GM18526 (cell line): ENCODE results near the gene CD3G.

Source experiments
- POLR2A ChIP-seq: IDR thresholded peaks from 3 replicates; pipeline ENCODE4 v1.6.1; 2011; ENCODE audit not compliant: insufficient read length; ENCODE audit errors: extremely low read depth

Gene CD3G

GRCh38 chr11:118343981-118344515 is at the start of gene CD3G:
TSS of gene CD3G (plus strand) at chr11:118344344. CDS start at chr11:118344424, 80 bp downstream.
- TF ChIP-seq POLR2A, result no peak

DNA sequence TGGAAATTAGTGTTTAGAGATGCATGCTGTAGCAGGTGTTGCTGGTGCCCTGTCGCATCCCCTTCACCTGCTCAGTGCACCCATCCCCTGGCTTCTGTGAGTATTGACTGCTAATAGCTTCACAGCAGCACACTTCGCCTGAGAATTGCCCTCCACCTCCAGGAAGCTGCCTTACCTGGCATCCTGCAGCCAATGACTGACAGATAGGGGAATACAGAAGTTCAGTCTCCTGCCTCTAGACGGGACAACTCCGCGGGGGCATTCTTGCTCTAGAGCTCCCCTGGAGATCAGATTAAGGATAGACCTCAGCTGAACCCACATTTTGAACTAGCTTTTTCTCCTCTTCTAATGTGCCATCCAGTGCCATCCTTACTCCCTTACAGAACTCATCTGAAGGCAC is 48.9 kb upstream of the CD3G start:
- TF ChIP-seq POLR2A, result no peak

DNA sequence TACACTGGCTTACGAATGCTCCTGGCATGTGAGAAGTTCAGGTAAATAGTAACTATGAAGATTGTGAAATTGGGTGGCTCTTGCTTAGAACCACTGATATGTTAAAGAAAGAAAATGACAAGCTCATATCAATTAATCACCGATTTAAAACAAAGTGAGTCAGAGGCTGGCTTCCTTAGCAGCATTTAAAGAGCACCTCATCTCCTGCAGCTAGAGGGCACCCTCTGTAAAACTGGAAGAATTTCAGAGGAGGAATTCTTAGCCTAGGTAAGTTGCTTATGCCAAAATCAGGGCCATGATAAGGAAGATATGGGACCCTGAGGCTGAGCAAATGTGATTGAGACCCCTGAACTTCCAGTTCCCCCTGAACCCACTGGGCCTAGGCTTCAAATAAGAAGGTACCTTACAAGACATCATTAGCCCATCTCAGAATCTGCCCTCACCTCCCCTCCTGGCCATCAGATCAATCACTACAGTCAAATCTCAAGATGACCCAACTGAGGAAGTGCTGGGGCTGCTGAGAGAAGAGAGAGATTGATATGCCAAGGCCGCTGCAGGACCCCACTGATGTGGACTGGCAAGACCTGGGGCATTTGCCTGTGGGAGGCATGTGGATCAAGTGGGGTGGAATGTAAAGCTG is 48.2 kb upstream of the CD3G start:
- no peak for TF ChIP-seq POLR2A

GRCh38 chr11:118301600-118302195 is 42.4 kb upstream of the CD3G start:
- TF ChIP-seq POLR2A, result no peak

DNA sequence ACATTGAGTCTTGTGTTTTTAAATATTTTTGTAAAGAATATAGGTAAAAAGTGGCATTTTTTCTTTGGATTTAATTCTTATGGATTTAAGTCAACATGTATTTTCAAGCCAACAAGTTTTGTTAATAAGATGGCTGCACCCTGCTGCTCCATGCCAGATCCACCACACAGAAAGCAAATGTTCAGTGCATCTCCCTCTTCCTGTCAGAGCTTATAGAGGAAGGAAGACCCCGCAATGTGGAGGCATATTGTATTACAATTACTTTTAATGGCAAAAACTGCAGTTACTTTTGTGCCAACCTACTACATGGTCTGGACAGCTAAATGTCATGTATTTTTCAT is 39.9 kb upstream of the CD3G start:
- no peak for TF ChIP-seq POLR2A

DNA sequence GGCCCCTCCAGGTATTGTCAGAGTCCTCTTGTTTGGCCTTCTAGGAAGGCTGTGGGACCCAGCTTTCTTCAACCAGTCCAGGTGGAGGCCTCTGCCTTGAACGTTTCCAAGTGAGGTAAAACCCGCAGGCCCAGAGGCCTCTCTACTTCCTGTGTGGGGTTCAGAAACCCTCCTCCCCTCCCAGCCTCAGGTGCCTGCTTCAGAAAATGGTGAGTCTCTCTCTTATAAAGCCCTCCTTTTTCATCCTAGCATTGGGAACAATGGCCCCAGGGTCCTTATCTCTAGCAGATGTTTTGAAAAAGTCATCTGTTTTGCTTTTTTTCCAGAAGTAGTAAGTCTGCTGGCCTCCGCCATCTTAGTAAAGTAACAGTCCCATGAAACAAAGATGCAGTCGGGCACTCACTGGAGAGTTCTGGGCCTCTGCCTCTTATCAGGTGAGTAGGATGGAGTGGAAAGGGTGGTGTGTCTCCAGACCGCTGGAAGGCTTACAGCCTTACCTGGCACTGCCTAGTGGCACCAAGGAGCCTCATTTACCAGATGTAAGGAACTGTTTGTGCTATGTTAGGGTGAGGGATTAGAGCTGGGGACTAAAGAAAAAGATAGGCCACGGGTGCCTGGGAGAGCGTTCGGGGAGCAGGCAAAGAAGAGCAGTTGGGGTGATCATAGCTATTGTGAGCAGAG is 39.4 kb upstream of the CD3G start, which contains the start of gene CD3E:
CD3E (plus strand) TSS at position 163 of the 681 bp plus-strand sequence; CDS start at position 386, 223 bp downstream.
- no peak for TF ChIP-seq POLR2A

DNA sequence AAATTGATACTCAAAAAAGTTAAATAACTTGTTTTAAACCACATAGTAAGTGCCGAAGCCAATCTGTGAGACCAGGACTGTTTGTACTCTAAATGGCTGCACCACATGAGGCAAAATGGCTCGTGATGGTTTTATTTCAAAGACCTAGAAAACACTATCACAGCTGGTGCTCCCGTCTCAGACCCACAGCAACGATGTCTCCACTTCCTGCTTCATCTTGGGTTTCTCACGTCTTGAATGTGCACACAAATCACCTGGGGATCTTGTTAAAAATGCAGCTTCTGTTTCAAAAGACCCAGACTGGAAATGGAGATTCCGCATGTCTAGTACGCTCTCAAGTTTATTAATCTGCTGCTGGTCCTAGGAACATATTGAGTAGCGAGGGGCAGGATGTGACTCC is 38.4 kb upstream of the CD3G start:
- TF ChIP-seq POLR2A, result no peak

GRCh38 chr11:118306556-118306955 is 37.6 kb upstream of the CD3G start:
- no peak for TF ChIP-seq POLR2A

DNA sequence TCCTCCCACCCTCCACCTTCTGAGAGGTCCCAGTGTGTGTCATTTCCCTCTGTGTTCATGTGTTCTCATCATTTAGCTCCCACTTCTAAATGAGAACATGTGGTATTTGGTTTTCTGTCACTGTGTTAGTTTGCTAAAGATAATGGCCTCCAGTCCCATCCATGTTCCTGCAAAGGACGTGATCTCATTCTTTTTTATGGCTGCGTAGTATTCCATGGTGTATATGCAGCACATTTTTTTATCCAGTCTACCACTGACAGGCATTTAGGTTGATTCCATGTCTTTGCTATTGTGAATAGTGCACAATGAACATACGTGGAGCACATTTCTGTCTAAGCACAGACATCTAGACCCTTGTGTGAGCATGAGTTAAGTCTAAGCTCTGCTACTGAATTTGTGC is 33.9 kb upstream of the CD3G start:
- TF ChIP-seq POLR2A, result no peak

DNA sequence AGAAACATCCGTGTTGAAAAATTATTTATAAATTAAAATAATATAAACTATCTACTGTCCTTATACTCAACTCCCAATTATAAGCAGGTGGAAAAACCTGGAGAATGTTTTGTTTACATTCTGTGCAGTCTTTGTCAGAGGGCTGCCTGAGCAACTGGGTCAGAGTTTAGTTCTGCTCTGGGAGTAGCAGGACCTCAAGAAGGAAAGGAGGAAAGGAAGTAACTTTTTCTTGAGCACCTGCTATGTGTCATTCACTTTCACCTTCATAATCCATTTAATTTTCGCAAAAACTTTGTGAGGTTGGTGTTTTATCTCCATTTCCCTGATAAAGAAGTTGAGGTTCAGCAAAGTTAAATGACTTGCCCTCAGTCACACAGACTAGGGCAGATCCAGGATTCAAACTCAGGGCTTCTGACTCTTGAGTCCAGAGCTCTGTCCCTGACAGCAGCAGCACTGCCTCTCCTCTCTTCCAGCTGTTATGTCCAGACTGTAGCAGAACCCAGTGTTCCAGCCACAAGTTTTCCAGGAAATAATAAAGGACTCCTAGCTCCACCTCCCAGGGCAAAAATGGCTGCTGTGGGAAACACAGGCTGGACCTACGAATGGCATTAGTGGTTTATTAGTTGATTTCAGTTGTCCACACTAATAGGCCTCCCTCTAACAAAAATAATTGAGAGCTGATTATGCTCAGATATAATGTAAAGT is 33.2 kb upstream of the CD3G start:
- no peak for TF ChIP-seq POLR2A

- TF ChIP-seq POLR2A, result no peak
Measured at GRCh38 chr11:118311518-118311917, 32.6 kb upstream of the CD3G start.

DNA sequence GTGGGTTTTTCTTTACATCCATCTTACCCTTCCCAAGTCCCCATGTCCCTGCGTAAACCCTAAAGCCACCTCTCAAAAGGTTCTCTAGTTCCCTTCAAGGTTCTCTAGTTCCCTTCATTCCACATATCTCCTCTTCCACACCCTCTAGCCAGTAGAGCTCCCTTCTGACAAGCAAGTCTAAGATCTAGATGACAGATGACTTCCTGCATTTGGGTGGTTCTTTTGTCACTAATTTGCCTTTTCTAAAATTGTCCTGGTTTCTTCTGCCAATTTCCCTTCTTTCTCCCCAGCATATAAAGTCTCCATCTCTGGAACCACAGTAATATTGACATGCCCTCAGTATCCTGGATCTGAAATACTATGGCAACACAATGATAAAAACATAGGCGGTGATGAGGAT is 31.8 kb upstream of the CD3G start:
- no peak for TF ChIP-seq POLR2A

DNA sequence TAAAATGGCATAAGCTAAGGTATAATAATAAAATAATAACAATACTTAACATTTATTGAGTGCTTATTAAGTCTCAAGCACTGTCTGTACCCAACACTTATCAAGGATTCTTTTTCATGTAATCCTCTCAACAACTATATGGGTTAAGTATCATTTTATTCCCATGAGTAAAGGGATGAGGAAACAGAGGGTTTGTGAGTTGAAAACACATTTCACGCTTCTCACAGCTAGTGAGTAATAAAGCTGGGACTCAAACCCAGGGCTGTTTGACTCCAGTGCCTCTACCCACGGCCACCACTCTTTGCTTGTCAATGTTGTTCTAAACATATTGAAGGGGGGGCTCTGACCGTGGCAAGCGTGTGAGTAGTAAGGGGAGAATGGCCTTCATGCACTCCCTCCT is 30.9 kb upstream of the CD3G start:
- TF ChIP-seq POLR2A, result no peak

GRCh38 chr11:118314988-118315411 is 29.1 kb upstream of the CD3G start:
- no peak for TF ChIP-seq POLR2A

- TF ChIP-seq POLR2A, result no peak
Measured at GRCh38 chr11:118318124-118318523, 26.0 kb upstream of the CD3G start.
